HPDE6-E6E7 (cell line): ENCODE measurements around the gene TAGLN2.
"Not testable (repeated sequence)": the region's sequence is repeated elsewhere in the genome, so short reads cannot be mapped to it uniquely, and the experiment has no call there.

Experiments used
- DNase-seq: peaks from one replicate; pipeline ENCODE4 v3.0.0; 2011; ENCODE audit warnings: missing footprints; ENCODE audit errors: extremely low spot score

The TAGLN2 gene

GRCh38 chr1:159900755-159901360 lies 24.4 kb downstream of the TAGLN2 start:
- no peak for DNase-seq

- DNase-seq, result peak; percentile 93
Observed at GRCh38 chr1:159900086-159900680, 25.1 kb downstream of the TAGLN2 start, which contains the start of gene CFAP45. CFAP45 (minus strand) TSS chr1:159900165; CDS start chr1:159900098, 67 bp downstream.

GRCh38 chr1:159899634-159900033 lies 25.7 kb downstream of the TAGLN2 start:
- DNase-seq, result not testable (repeated sequence)

GRCh38 chr1:159898527-159898926 lies 26.8 kb downstream of the TAGLN2 start:
- no peak for DNase-seq

GRCh38 chr1:159897962-159898361 lies 27.3 kb downstream of the TAGLN2 start:
- no peak for DNase-seq

GRCh38 chr1:159896546-159896930 lies 28.8 kb downstream of the TAGLN2 start:
- no peak for DNase-seq

- DNase-seq, result no peak
Observed at GRCh38 chr1:159895836-159896545, 29.3 kb downstream of the TAGLN2 start.

- no peak for DNase-seq
Observed at GRCh38 chr1:159895286-159895685, 30.0 kb downstream of the TAGLN2 start.

- peak; percentile 52 for DNase-seq
Observed at GRCh38 chr1:159892944-159893343, 32.4 kb downstream of the TAGLN2 start.

- DNase-seq, result peak; percentile 71
Observed at GRCh38 chr1:159891275-159892157, 33.8 kb downstream of the TAGLN2 start.

GRCh38 chr1:159890390-159890789 lies 34.9 kb downstream of the TAGLN2 start:
- no peak for DNase-seq

- DNase-seq, result peak; percentile 72
Observed at GRCh38 chr1:159889821-159890252, 35.5 kb downstream of the TAGLN2 start.

- DNase-seq, result no peak
Observed at GRCh38 chr1:159889202-159889601, 36.1 kb downstream of the TAGLN2 start.

- DNase-seq, result no peak
Observed at GRCh38 chr1:159884296-159884695, 41.0 kb downstream of the TAGLN2 start.

- no peak for DNase-seq
Observed at GRCh38 chr1:159883134-159883533, 42.2 kb downstream of the TAGLN2 start.

GRCh38 chr1:159882527-159882862 lies 42.8 kb downstream of the TAGLN2 start:
- DNase-seq, result no peak

GRCh38 chr1:159881622-159882526 lies 43.4 kb downstream of the TAGLN2 start:
- DNase-seq, result peak; percentile 95

GRCh38 chr1:159880430-159880829 lies 44.9 kb downstream of the TAGLN2 start:
- no peak for DNase-seq

- peak; percentile 75 for DNase-seq
Observed at GRCh38 chr1:159879977-159880376, 45.3 kb downstream of the TAGLN2 start.

GRCh38 chr1:159879136-159879535 lies 46.2 kb downstream of the TAGLN2 start:
- no peak for DNase-seq
